ENCODE measurements around the gene NOS3. TPM values are rescaled to one million over a fixed set of nuclear protein-coding genes. Genes with fewer than 3 reads are reported as not detected.

Gene NOS3
- total and polyA plus RNA-seq, 11 donors: 8.9 to 49.4 (median 17.3) TPM

GRCh38 chr7:151035026-151035717 lies 44.4 kb downstream of the NOS3 start:
- DNase-seq (peak in 2 of 5 donors; percentile 59 to 65), ATAC-seq (peak; percentile 49 to 76 (median 62))
- H3K4me1 ChIP-seq: peaks cover 7 to 35% (median 20%) of the 10 kb centered on the region in 12 donors
- no peak overlapping the region for H3K4me3 ChIP-seq
- peaks cover 0 to 52% (median 38%) of the 10 kb centered on the region in 9 donors for H3K36me3 ChIP-seq
- TF ChIP-seq CTCF (IDR thresholded peaks at IDR 0.05): no peak
- no peak for TF ChIP-seq POLR2A (IDR thresholded peaks at IDR 0.05)
- intact Hi-C loops (cut with DNase I): loop anchor here in 1 of 10 donors (2.0 kb wide), 1 partner anchor 22 kb away; the partner anchor contains the start of gene CDK5
- peak overlapping the region in 8 of 12 donors; percentile 2 to 71 (median 52) for H3K27ac ChIP-seq
- WGBS, 4 donors: 72 to 74% (median 73%) methylated on average over 20 to 21 of the region's 21 CpGs
- no peaks in the 10 kb centered on the region for H3K27me3 ChIP-seq
- H3K9me3 ChIP-seq: no peaks in the 10 kb centered on the region

GRCh38 chr7:151035902-151036301 lies 45.1 kb downstream of the NOS3 start:
- TF ChIP-seq CTCF (IDR thresholded peaks at IDR 0.05) (no peak), POLR2A (IDR thresholded peaks at IDR 0.05) (no peak)
- no peaks in the 10 kb centered on the region for H3K27me3 ChIP-seq
- H3K9me3 ChIP-seq: no peaks in the 10 kb centered on the region
- ATAC-seq: no peak
- H3K4me3 ChIP-seq: peak overlapping the region in 2 of 12 donors; percentile 7 to 11
- H3K4me1 ChIP-seq: peaks cover 7 to 37% (median 21%) of the 10 kb centered on the region in 12 donors
- 85 to 94% (median 88%) methylated on average over 6 to 17 of the region's 17 CpGs for WGBS, 4 donors
- no peak for DNase-seq
- intact Hi-C loops (cut with DNase I): loop anchor here in 1 of 10 donors (2.0 kb wide), 1 partner anchor 21 kb away; the partner anchor contains the start of gene CDK5
- peak overlapping the region in 2 of 12 donors; percentile 1 to 7 for H3K27ac ChIP-seq
- H3K36me3 ChIP-seq: peaks cover 0 to 52% (median 38%) of the 10 kb centered on the region in 9 donors

- H3K36me3 ChIP-seq: peaks cover 0 to 54% (median 42%) of the 10 kb centered on the region in 9 donors
- no peak overlapping the region for H3K4me3 ChIP-seq
- no peaks in the 10 kb centered on the region for H3K9me3 ChIP-seq
- H3K27ac ChIP-seq: peak overlapping the region in 11 of 12 donors; percentile 5 to 70 (median 41)
- 37 to 47% (median 44%) methylated on average over 10 to 12 of the region's 12 CpGs for WGBS, 4 donors
- no peaks in the 10 kb centered on the region for H3K27me3 ChIP-seq
- H3K4me1 ChIP-seq: peaks cover 7 to 35% (median 21%) of the 10 kb centered on the region in 12 donors
- ATAC-seq: peak; percentile 65 to 85 (median 74)
- TF ChIP-seq POLR2A (IDR thresholded peaks at IDR 0.05) (peak in 1 of 2 donors; percentile 33), CTCF (IDR thresholded peaks at IDR 0.05) (no peak)
- intact Hi-C loops (cut with DNase I): no loop called here
- DNase-seq: peak; percentile 59 to 90 (median 69)
Measured at GRCh38 chr7:151038951-151039849, 48.4 kb downstream of the NOS3 start.
